Endothelial cell of umbilical vein (primary cell): ENCODE results near the gene ADGRL3. TPM values are rescaled to one million over a fixed set of nuclear protein-coding genes. Genes with fewer than 3 reads are reported as not detected.

ENCODE experiments used
- BruUV-seq: library from RNA; stranded (reverse); fragments of 400-500 nt; replicated peaks from 2 replicates; lab custom pipeline; 2021; lab: Mats Ljungman, UMichigan
- CTCF ChIA-PET: fragments of 300-600, 350-600 bp; sonication (Branson Sonifier 250); formaldehyde crosslinking; loops from one replicate; lab custom pipeline; 2021; ENCODE audit warnings: antibody characterized with exemption, inconsistent platforms; lab: Charles Lee
- POLR2A ChIA-PET: fragments of 300-600, 350-600 bp; sonication (Branson Sonifier 250); formaldehyde crosslinking; loops from one replicate; lab custom pipeline; 2021; ENCODE audit warnings: antibody characterized with exemption, inconsistent platforms; lab: Charles Lee
- DNase-seq: peaks from one replicate; pipeline ENCODE4 v3.0.0-alpha.2; 2011; ENCODE audit warnings: low read depth, low spot score
- FAIRE-seq: peaks from 2 replicates; lab custom pipeline; 2011; peaks lifted over from hg19 to GRCh38; lab: Jason Lieb, UNC
- H2AFZ ChIP-seq: 2 replicates; pipeline ENCODE4 v1.6.0; 2012; ENCODE audit warnings: low read depth, low read length, control low read depth, inconsistent platforms
- H3K27ac ChIP-seq: 2 replicates; pipeline ENCODE4 v1.5.1; 2011; ENCODE audit warnings: low read depth, mild to moderate bottlenecking, control low read depth, low read length, moderate library complexity; ENCODE audit not compliant: insufficient read depth
- H3K27me3 ChIP-seq, 2 experiments: 2 replicates each; pipeline versions ENCODE4 v1.6.0 to v1.6.1; 2011; ENCODE audit warnings: low read length in 2 of 2, mixed read lengths in 1 of 2; ENCODE audit not compliant: control insufficient read depth in 2 of 2, insufficient read depth in 2 of 2
- H3K36me3 ChIP-seq, 2 experiments: 2 replicates in 1 of 2; 3 replicates in 1 of 2; pipeline ENCODE4 v1.5.1; 2011; ENCODE audit warnings: low read length in 2 of 2, mild to moderate bottlenecking in 1 of 2, moderate library complexity in 1 of 2; ENCODE audit not compliant: control insufficient read depth in 2 of 2, insufficient read depth in 2 of 2; ENCODE audit errors: extremely low read depth in 1 of 2
- H3K4me1 ChIP-seq: 3 replicates; pipeline ENCODE4 v1.5.1; 2011; ENCODE audit warnings: mild to moderate bottlenecking, low read length; ENCODE audit not compliant: control insufficient read depth, insufficient read depth; ENCODE audit errors: extremely low read depth
- H3K4me2 ChIP-seq: 2 replicates; pipeline ENCODE4 v1.6.1; 2011; ENCODE audit warnings: low read length, control low read depth, mixed read lengths; ENCODE audit not compliant: insufficient read depth
- H3K4me3 ChIP-seq, 3 experiments: fragments of 200-600 bp in 1 of 3; sonication (generic), shearing (Covaris generic) in 1 of 3; replicated peaks in 1 of 3; 2 replicates each; pipeline ENCODE4 v1.5.1; 2011 to 2016; ENCODE audit warnings: control low read depth in 3 of 3, low read length in 3 of 3, mild to moderate bottlenecking in 2 of 3, inconsistent platforms in 1 of 3, low read depth in 1 of 3, moderate library complexity in 1 of 3; ENCODE audit not compliant: insufficient read depth in 1 of 3
- H3K79me2 ChIP-seq: 2 replicates; pipeline ENCODE4 v1.6.0; 2012; ENCODE audit warnings: low read length, inconsistent platforms; ENCODE audit not compliant: control insufficient read depth, insufficient read depth
- H3K9ac ChIP-seq: replicated peaks from 2 replicates; pipeline ENCODE3; 2011; ENCODE audit warnings: low read length, control low read depth; ENCODE audit not compliant: insufficient read depth; ENCODE audit errors: extremely low read depth
- H3K9me1 ChIP-seq: replicated peaks from 3 replicates; pipeline ENCODE4 v1.6.0; 2011; ENCODE audit warnings: mild to moderate bottlenecking, low read length; ENCODE audit not compliant: control insufficient read depth, insufficient read depth; ENCODE audit errors: extremely low read depth
- H3K9me3 ChIP-seq: replicated peaks from 2 replicates; pipeline ENCODE4 v1.5.1; 2012; ENCODE audit warnings: low read length, inconsistent platforms; ENCODE audit not compliant: control insufficient read depth, insufficient read depth
- H4K20me1 ChIP-seq: replicated peaks from 2 replicates; pipeline ENCODE3; 2011; ENCODE audit warnings: mild to moderate bottlenecking, low read length; ENCODE audit not compliant: control insufficient read depth, insufficient read depth; ENCODE audit errors: extremely low read depth
- CTCF ChIP-seq, 2 donors: IDR thresholded peaks; 1 replicate in 1 of 2; 2 replicates in 1 of 2; pipeline ENCODE4 v1.5.1; 2011; ENCODE audit warnings: low read length in 2 of 2, mild to moderate bottlenecking in 2 of 2, moderate library complexity in 2 of 2, control low read depth in 1 of 2, inconsistent platforms in 1 of 2, low read depth in 1 of 2; ENCODE audit not compliant: insufficient read depth in 1 of 2; ENCODE audit errors: extremely low read depth in 1 of 2
- EZH2 ChIP-seq: IDR thresholded peaks from 2 replicates; pipeline ENCODE4 v1.6.1; 2012; ENCODE audit warnings: borderline replicate concordance, low read depth, mild to moderate bottlenecking, moderate library complexity, low read length, inconsistent platforms; ENCODE audit not compliant: severe bottlenecking
- FOS ChIP-seq: IDR thresholded peaks from 2 replicates; pipeline ENCODE4 v1.6.1; 2011; ENCODE audit warnings: mild to moderate bottlenecking, low read length, moderate library complexity, borderline replicate concordance; ENCODE audit not compliant: insufficient read depth
- GATA2 ChIP-seq: IDR thresholded peaks from 2 replicates; pipeline ENCODE4 v1.7.0; 2011; ENCODE audit warnings: low read depth, mild to moderate bottlenecking, moderate library complexity, mixed read lengths, low read length; ENCODE audit not compliant: insufficient read length, insufficient read depth
- JUN ChIP-seq: IDR thresholded peaks from 2 replicates; pipeline ENCODE4 v1.6.1; 2011; ENCODE audit warnings: borderline replicate concordance, low read depth; ENCODE audit not compliant: insufficient read length, insufficient read depth
- MYC ChIP-seq: IDR thresholded peaks from one replicate; pipeline ENCODE4 v1.6.1; 2011; ENCODE audit warnings: mild to moderate bottlenecking, low read depth, low read length
- POLR2A ChIP-seq: IDR thresholded peaks from 2 replicates; pipeline ENCODE4 v1.6.1; 2012; ENCODE audit warnings: low read depth, mild to moderate bottlenecking, control low read depth, low read length
- POLR2AphosphoS5 ChIP-seq: IDR thresholded peaks from 2 replicates; pipeline ENCODE4 v1.6.1; 2012; ENCODE audit warnings: low read depth, mild to moderate bottlenecking, control low read depth, low read length, moderate library complexity; ENCODE audit not compliant: insufficient read depth
- dilution Hi-C: fragments of 300-500 bp; cut with MboI; formaldehyde crosslinking; loops from one replicate; pipeline ENCODE4 v1.15.0; 2019; ENCODE audit warnings: low sequenced_read_pairs; ENCODE audit not compliant: extremely low pct_ligation_motif_present
- intact Hi-C: fragments of 100-400 bp; cut with micrococcal nuclease; formaldehyde crosslinking; loops from one replicate; pipeline ENCODE4 v1.10.0; 2022
- polyA plus RNA-seq, 4 experiments: library from polyadenylated mRNA; depleted of rRNA in 3 of 4; stranded (reverse) in 3 of 4; unstranded in 1 of 4; fragments of >200 nt; gene quantifications; 2 replicates each; pipeline versions ENCODE4 v1.2.1 to v1.2.3, GENCODE V29; 2011 to 2012; ENCODE audit warnings: missing spikeins in 1 of 4
- total RNA-seq: library from RNA; stranded (reverse); gene quantifications from 2 replicates; pipeline ENCODE4 v1.2.3, GENCODE V29; 2021
- TF ChIP-seq, protein P1 (sequence below): IDR thresholded peaks from 2 replicates; pipeline ENCODE4 v1.6.1; 2011; ENCODE audit not compliant: insufficient read depth, insufficient read length

Gene ADGRL3
- total and polyA plus RNA-seq, 2 donors (not counting 3 experiments of a cell fraction or from before 2014, with no cell fraction given) = not detected

DNA sequence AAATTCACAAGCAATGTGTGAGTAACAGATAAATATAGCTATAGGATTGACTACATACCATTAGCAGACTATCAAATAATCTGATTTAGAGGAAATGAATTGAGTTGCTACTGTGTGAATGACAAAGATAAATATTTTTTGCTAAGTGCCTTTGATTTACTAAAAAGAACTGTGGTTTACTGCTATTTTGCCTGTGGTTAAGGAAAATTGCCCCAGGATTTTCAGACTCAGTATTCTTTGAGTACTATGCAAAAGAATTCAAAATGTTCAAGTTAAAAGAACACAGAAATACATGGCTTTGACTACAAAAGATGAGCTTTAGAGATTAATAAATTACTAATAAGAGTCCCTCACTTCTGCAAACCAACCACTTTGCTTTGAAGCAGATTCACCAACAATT lies 853.8 kb downstream of the ADGRL3 start:
- ChIA-PET CTCF (no interaction called here), POLR2A (no interaction called here)
- intact Hi-C loops = no loop called here

More for the DNA sequence above, 853.8 kb downstream of the ADGRL3 start:
- no peaks in the 10 kb centered on the region for H3K36me3 ChIP-seq
- dilution Hi-C loops = no loop called here
- no peak overlapping the region for H3K4me2 ChIP-seq
- no peaks in the 10 kb centered on the region for H3K79me2 ChIP-seq
- no peaks in the 10 kb centered on the region for H3K4me1 ChIP-seq
- H3K4me3 ChIP-seq = no peak overlapping the region
- DNase-seq (no peak), FAIRE-seq (no peak)
- H3K9ac ChIP-seq = no peak overlapping the region
- no peak overlapping the region for H2AFZ ChIP-seq
- no peaks in the 10 kb centered on the region for H3K9me1 ChIP-seq
- no peaks in the 10 kb centered on the region for H3K9me3 ChIP-seq
- no peak overlapping the region for H3K27ac ChIP-seq
- H4K20me1 ChIP-seq = no peaks in the 10 kb centered on the region
- BruUV-seq = no TSS peak
- TF ChIP-seq POLR2AphosphoS5 (no peak), POLR2A (no peak), EZH2 (no peak), GATA2 (no peak), MYC (no peak), CTCF (IDR thresholded peaks at IDR 0.05; ENCODE audit: extremely low read depth in 1 of 2, insufficient read depth in 1 of 2, low read depth in 1 of 2, low read length in 2 of 2) (no peak), FOS (no peak), JUN (no peak)
- TF ChIP-seq, protein P1, sequence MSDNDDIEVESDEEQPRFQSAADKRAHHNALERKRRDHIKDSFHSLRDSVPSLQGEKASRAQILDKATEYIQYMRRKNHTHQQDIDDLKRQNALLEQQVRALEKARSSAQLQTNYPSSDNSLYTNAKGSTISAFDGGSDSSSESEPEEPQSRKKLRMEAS = no peak
- no peaks in the 10 kb centered on the region for H3K27me3 ChIP-seq
